Measurements from ENCODE around the gene SLC1A2.

SLC1A2 gene

DNA sequence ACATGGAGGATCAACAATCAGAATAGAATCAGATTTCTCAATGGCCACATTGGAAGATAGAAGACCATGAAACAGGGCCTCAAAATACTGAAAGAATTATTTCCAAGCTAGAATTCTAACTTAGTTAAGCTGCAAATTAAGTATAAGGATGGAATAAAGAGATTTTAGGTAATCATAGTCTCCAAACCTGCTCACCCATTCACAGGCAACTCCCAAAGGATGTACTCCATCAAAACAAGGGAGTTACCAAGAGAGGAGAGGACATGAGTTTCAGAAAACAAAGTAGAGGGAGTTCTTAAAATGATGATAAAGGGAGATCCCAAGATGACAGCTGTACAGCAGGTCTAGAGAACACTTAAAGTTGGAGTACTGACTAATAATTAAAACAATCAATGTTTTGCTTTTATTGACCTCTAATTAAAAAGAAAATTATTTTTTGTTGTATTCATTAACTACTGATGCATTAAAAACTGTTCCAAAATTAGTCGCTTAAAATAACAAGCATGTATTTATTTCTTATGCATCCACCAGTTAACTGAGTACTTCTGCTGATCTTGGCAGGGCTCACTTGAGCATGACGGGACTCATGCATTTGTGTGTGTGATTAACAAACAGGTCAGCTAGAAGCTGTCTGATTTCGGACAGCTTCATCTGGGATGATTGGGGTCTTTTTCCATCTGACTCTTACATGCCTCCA lies 184.8 kb downstream of the SLC1A2 start:
- H3K4me2 ChIP-seq (ENCODE audit: low read depth, low read length, poor library complexity, severe bottlenecking): no peak overlapping the region
- no peak for TF ChIP-seq EZH2phosphoT487 (IDR thresholded peaks at IDR 0.05; ENCODE audit: borderline replicate concordance)
- TF ChIP-seq, protein P1, sequence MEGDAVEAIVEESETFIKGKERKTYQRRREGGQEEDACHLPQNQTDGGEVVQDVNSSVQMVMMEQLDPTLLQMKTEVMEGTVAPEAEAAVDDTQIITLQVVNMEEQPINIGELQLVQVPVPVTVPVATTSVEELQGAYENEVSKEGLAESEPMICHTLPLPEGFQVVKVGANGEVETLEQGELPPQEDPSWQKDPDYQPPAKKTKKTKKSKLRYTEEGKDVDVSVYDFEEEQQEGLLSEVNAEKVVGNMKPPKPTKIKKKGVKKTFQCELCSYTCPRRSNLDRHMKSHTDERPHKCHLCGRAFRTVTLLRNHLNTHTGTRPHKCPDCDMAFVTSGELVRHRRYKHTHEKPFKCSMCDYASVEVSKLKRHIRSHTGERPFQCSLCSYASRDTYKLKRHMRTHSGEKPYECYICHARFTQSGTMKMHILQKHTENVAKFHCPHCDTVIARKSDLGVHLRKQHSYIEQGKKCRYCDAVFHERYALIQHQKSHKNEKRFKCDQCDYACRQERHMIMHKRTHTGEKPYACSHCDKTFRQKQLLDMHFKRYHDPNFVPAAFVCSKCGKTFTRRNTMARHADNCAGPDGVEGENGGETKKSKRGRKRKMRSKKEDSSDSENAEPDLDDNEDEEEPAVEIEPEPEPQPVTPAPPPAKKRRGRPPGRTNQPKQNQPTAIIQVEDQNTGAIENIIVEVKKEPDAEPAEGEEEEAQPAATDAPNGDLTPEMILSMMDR (conservative IDR thresholded peaks at IDR 0.05; ENCODE audit: low read length): no peak
- H3K9me2 ChIP-seq (replicated peaks; ENCODE audit: low read depth, low read length): no peaks in the 10 kb centered on the region
- peaks cover 6% of the 10 kb centered on the region; the same call in 1 of the 2 replicates for H3K9me3 ChIP-seq (ENCODE audit: insufficient read depth, low read depth, low read length)
- H3F3A ChIP-seq (ENCODE audit: low read depth): no peaks in the 10 kb centered on the region
- no peaks in the 10 kb centered on the region for H3K79me2 ChIP-seq (ENCODE audit: insufficient read depth, low read length)
- H2AFZ ChIP-seq (ENCODE audit: low read length): no peak overlapping the region
- H4K20me1 ChIP-seq (ENCODE audit: insufficient read depth, low read length, poor library complexity, severe bottlenecking): no peaks in the 10 kb centered on the region
- no peaks in the 10 kb centered on the region for H3K27me3 ChIP-seq (ENCODE audit: insufficient read depth, low read length, poor library complexity, severe bottlenecking)
- H3K4me3 ChIP-seq (ENCODE audit: low read length, poor library complexity, severe bottlenecking): no peak overlapping the region
- H3K9ac ChIP-seq (ENCODE audit: low read depth, low read length, poor library complexity, severe bottlenecking): no peak overlapping the region
- peaks cover 33% of the 10 kb centered on the region; the same call in 1 of the 2 replicates for H3K36me3 ChIP-seq (ENCODE audit: insufficient read depth, low read length)
- peaks cover 33% of the 10 kb centered on the region for H3K4me1 ChIP-seq (ENCODE audit: insufficient read depth, low read length, poor library complexity, severe bottlenecking)

DNA sequence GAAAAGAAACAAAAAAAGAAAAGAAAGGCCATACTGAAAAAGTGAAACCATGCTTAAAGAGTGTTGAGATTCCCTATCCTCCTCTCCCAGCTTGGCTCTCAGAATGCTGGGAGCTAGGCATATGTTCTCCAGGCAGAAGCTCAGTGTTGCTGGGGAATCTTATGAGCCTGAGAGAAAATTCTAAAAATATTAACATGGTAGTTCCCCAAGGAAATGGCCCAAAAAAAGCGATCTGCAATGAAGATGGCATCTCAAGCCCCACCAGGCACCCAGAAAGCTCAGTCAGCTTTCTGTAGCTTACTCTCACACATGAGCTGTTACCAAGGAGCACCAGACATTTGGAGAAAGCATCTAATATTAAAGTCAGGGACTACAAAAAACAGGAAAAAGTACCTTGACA lies 185.8 kb downstream of the SLC1A2 start:
- H3K9me2 ChIP-seq (replicated peaks; ENCODE audit: low read depth, low read length): no peaks in the 10 kb centered on the region
- TF ChIP-seq, protein P1 (conservative IDR thresholded peaks at IDR 0.05; ENCODE audit: low read length): no peak
- no peak for TF ChIP-seq EZH2phosphoT487 (IDR thresholded peaks at IDR 0.05; ENCODE audit: borderline replicate concordance)
- H3K27me3 ChIP-seq (ENCODE audit: insufficient read depth, low read length, poor library complexity, severe bottlenecking): no peaks in the 10 kb centered on the region
- H3K9me3 ChIP-seq (ENCODE audit: insufficient read depth, low read depth, low read length): peaks cover 6% of the 10 kb centered on the region; the same call in 1 of the 2 replicates
- no peak overlapping the region for H3K4me2 ChIP-seq (ENCODE audit: low read depth, low read length, poor library complexity, severe bottlenecking)
- no peaks in the 10 kb centered on the region for H4K20me1 ChIP-seq (ENCODE audit: insufficient read depth, low read length, poor library complexity, severe bottlenecking)
- H3K79me2 ChIP-seq (ENCODE audit: insufficient read depth, low read length): no peaks in the 10 kb centered on the region
- H2AFZ ChIP-seq (ENCODE audit: low read length): no peak overlapping the region
- H3K9ac ChIP-seq (ENCODE audit: low read depth, low read length, poor library complexity, severe bottlenecking): no peak overlapping the region
- peaks cover 33% of the 10 kb centered on the region for H3K4me1 ChIP-seq (ENCODE audit: insufficient read depth, low read length, poor library complexity, severe bottlenecking)
- peaks cover 44% of the 10 kb centered on the region; the same call in 1 of the 2 replicates for H3K36me3 ChIP-seq (ENCODE audit: insufficient read depth, low read length)
- no peaks in the 10 kb centered on the region for H3F3A ChIP-seq (ENCODE audit: low read depth)
- no peak overlapping the region for H3K4me3 ChIP-seq (ENCODE audit: low read length, poor library complexity, severe bottlenecking)

DNA sequence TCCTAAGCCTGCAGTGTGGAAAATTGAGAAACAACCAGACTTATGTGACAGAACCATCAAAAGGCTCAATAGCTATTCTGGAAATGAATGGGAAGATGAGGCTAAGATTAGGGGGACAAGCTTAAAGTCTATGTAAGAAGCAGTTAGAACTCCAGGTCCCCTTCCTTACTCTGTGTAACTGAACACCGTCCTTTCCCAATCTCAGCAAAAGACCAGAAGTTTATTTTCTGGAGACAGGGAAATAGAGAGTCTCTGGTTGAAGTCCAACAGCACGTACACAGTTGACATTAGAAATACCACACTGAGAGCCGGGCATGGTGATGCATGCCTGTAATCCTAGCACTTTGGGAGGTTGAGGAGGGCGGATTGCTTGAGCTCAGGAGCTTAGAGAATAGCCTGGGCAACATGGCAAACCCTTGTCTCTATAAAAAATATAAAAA lies 186.4 kb downstream of the SLC1A2 start:
- peaks cover 50% of the 10 kb centered on the region; the same call in 1 of the 2 replicates for H3K36me3 ChIP-seq (ENCODE audit: insufficient read depth, low read length)
- H3K4me1 ChIP-seq (ENCODE audit: insufficient read depth, low read length, poor library complexity, severe bottlenecking): peaks cover 32% of the 10 kb centered on the region
- H3K9me2 ChIP-seq (replicated peaks; ENCODE audit: low read depth, low read length): no peaks in the 10 kb centered on the region
- H3K79me2 ChIP-seq (ENCODE audit: insufficient read depth, low read length): no peaks in the 10 kb centered on the region
- TF ChIP-seq EZH2phosphoT487 (IDR thresholded peaks at IDR 0.05; ENCODE audit: borderline replicate concordance): no peak
- TF ChIP-seq, protein P1 (conservative IDR thresholded peaks at IDR 0.05; ENCODE audit: low read length): no peak
- H3K9ac ChIP-seq (ENCODE audit: low read depth, low read length, poor library complexity, severe bottlenecking): no peak overlapping the region
- H3K4me3 ChIP-seq (ENCODE audit: low read length, poor library complexity, severe bottlenecking): no peak overlapping the region
- no peak overlapping the region for H2AFZ ChIP-seq (ENCODE audit: low read length)
- H3K9me3 ChIP-seq (ENCODE audit: insufficient read depth, low read depth, low read length): peaks cover 6% of the 10 kb centered on the region; the same call in 1 of the 2 replicates
- H3K27me3 ChIP-seq (ENCODE audit: insufficient read depth, low read length, poor library complexity, severe bottlenecking): no peaks in the 10 kb centered on the region
- H4K20me1 ChIP-seq (ENCODE audit: insufficient read depth, low read length, poor library complexity, severe bottlenecking): no peaks in the 10 kb centered on the region
- H3F3A ChIP-seq (ENCODE audit: low read depth): no peaks in the 10 kb centered on the region
- H3K4me2 ChIP-seq (ENCODE audit: low read depth, low read length, poor library complexity, severe bottlenecking): no peak overlapping the region

All from Loucy (cell line).